IMR-90 (cell line): ENCODE results near the gene RPL23. TPM values are rescaled to one million over a fixed set of nuclear protein-coding genes. Genes with fewer than 3 reads are reported as not detected.

Experiments used
- ATAC-seq: fragments of 200-7000 bp; cut with Tn5 transposase; 2 replicates; pipeline ENCODE4 v1.9.1; 2020; ENCODE audit warnings: low read depth, mild to moderate bottlenecking, moderate library complexity
- BruUV-seq: library from RNA; stranded (reverse); fragments of 400-500 nt; replicated peaks from 2 replicates; lab custom pipeline; 2021; lab: Mats Ljungman, UMichigan
- CTCF ChIA-PET: fragments of 300-600 bp; formaldehyde crosslinking; extraction: SDS; loops from one replicate; lab custom pipeline; 2021; ENCODE audit warnings: antibody characterized with exemption; lab: Yijun Ruan, JAX
- POLR2A ChIA-PET: fragments of 300-600 bp; sonication (Branson Sonifier 250); formaldehyde crosslinking; loops from one replicate; lab custom pipeline; 2022; ENCODE audit warnings: antibody characterized with exemption; ENCODE audit not compliant: unreplicated experiment; lab: Charles Lee
- DNase-seq: peaks from one replicate; pipeline ENCODE4 v3.0.0; 2013
- H2AFZ ChIP-seq: replicated peaks from 2 replicates; pipeline ENCODE3; 2013; ENCODE audit warnings: low read length, mild to moderate bottlenecking; ENCODE audit not compliant: poor library complexity
- H2AK5ac ChIP-seq: 2 replicates; pipeline ENCODE4 v1.6.1; 2013; ENCODE audit warnings: low read depth, low read length, inconsistent platforms
- H2AK9ac ChIP-seq: replicated peaks from 2 replicates; pipeline ENCODE3; 2013; ENCODE audit warnings: mild to moderate bottlenecking, low read depth, low read length, moderate library complexity; ENCODE audit not compliant: poor library complexity
- H2BK120ac ChIP-seq: 2 replicates; pipeline ENCODE4 v1.6.1; 2013; ENCODE audit warnings: low read depth, low read length, inconsistent platforms
- H2BK15ac ChIP-seq: 3 replicates; pipeline ENCODE4 v1.6.1; 2013; ENCODE audit warnings: low read depth, low read length, inconsistent platforms
- H2BK20ac ChIP-seq: 2 replicates; pipeline ENCODE4 v1.6.1; 2013; ENCODE audit warnings: low read depth, mild to moderate bottlenecking, inconsistent platforms, low read length, moderate library complexity
- H2BK5ac ChIP-seq: 2 replicates; pipeline ENCODE4 v1.6.1; 2013; ENCODE audit warnings: mild to moderate bottlenecking, low read depth, low read length, inconsistent platforms; ENCODE audit not compliant: poor library complexity, severe bottlenecking
- H3K14ac ChIP-seq: replicated peaks from 2 replicates; pipeline ENCODE4 v1.6.1; 2013; ENCODE audit warnings: low read depth, low read length, inconsistent platforms
- H3K18ac ChIP-seq: 2 replicates; pipeline ENCODE4 v1.6.1; 2013; ENCODE audit warnings: low read depth, low read length, control low read depth
- H3K23ac ChIP-seq: 2 replicates; pipeline ENCODE4 v1.6.1; 2013; ENCODE audit warnings: low read depth, low read length, inconsistent platforms
- H3K27ac ChIP-seq: 2 replicates; pipeline ENCODE4 v1.5.1; 2013; ENCODE audit warnings: mild to moderate bottlenecking, control low read depth, low read length; ENCODE audit not compliant: insufficient read depth
- H3K27me3 ChIP-seq: 2 replicates; pipeline ENCODE4 v1.6.1; 2013; ENCODE audit warnings: low read length; ENCODE audit not compliant: control insufficient read depth, insufficient read depth
- H3K36me3 ChIP-seq: 2 replicates; pipeline ENCODE4 v1.6.1; 2013; ENCODE audit warnings: low read length, mixed read lengths; ENCODE audit not compliant: control insufficient read depth, insufficient read depth
- H3K4ac ChIP-seq: 2 replicates; pipeline ENCODE4 v1.6.1; 2013; ENCODE audit warnings: low read depth, low read length, inconsistent platforms
- H3K4me1 ChIP-seq: 2 replicates; pipeline ENCODE4 v1.6.1; 2013; ENCODE audit warnings: low read length, mixed read lengths; ENCODE audit not compliant: control insufficient read depth, insufficient read depth
- H3K4me2 ChIP-seq: 2 replicates; pipeline ENCODE4 v1.6.1; 2013; ENCODE audit warnings: low read depth, mild to moderate bottlenecking, control low read depth, low read length, moderate library complexity
- H3K4me3 ChIP-seq: 2 replicates; pipeline ENCODE4 v1.5.1; 2013; ENCODE audit warnings: low read depth, mild to moderate bottlenecking, control low read depth, low read length, moderate library complexity; ENCODE audit not compliant: insufficient read depth
- H3K56ac ChIP-seq: 2 replicates; pipeline ENCODE4 v1.6.1; 2013; ENCODE audit warnings: low read length, inconsistent platforms; ENCODE audit not compliant: insufficient read depth; ENCODE audit errors: extremely low read depth
- H3K79me1 ChIP-seq, 2 experiments: 2 replicates each; pipeline ENCODE4 v1.6.1; 2013; ENCODE audit warnings: low read length in 2 of 2, inconsistent platforms in 1 of 2, low read depth in 1 of 2
- H3K9ac ChIP-seq: 2 replicates; pipeline ENCODE4 v1.6.1; 2013; ENCODE audit warnings: low read depth, low read length, control low read depth
- H3K9me1 ChIP-seq: 2 replicates; pipeline ENCODE4 v1.6.1; 2013; ENCODE audit warnings: low read length, inconsistent platforms; ENCODE audit not compliant: insufficient read depth
- H3K9me3 ChIP-seq: 2 replicates; pipeline ENCODE4 v1.6.1; 2013; ENCODE audit warnings: low read length; ENCODE audit not compliant: control insufficient read depth, insufficient read depth
- H4K20me1 ChIP-seq: 2 replicates; pipeline ENCODE4 v1.6.1; 2013; ENCODE audit warnings: low read length, inconsistent platforms; ENCODE audit not compliant: insufficient read depth
- H4K5ac ChIP-seq: 2 replicates; pipeline ENCODE4 v1.6.1; 2013; ENCODE audit warnings: mild to moderate bottlenecking, low read depth, low read length, control low read depth
- H4K8ac ChIP-seq, 2 experiments: 2 replicates each; pipeline ENCODE4 v1.6.1; 2013; ENCODE audit warnings: low read depth in 2 of 2, low read length in 2 of 2, control low read depth in 1 of 2, inconsistent platforms in 1 of 2
- H4K91ac ChIP-seq: 2 replicates; pipeline ENCODE4 v1.6.1; 2013; ENCODE audit warnings: low read depth, low read length, inconsistent platforms; ENCODE audit not compliant: insufficient read depth
- BHLHE40 ChIP-seq: fragments of 150-350 bp; IDR thresholded peaks from 2 replicates; pipeline ENCODE4 v1.6.1; 2016; ENCODE audit warnings: mild to moderate bottlenecking, low read depth, low read length
- CEBPB ChIP-seq: IDR thresholded peaks from 2 replicates; pipeline ENCODE4 v1.6.1; 2012; ENCODE audit warnings: low read depth, low read length, improper control_type of control experiment
- CHD1 ChIP-seq: IDR thresholded peaks from 2 replicates; pipeline ENCODE4 v1.6.1; 2012; ENCODE audit warnings: low read depth, low read length, improper control_type of control experiment
- CTCF ChIP-seq: conservative IDR thresholded peaks from 2 replicates; pipeline ENCODE4 v1.5.1; 2012; ENCODE audit warnings: mild to moderate bottlenecking, low read depth, low read length, improper control_type of control experiment
- ELK1 ChIP-seq: fragments of 150-350 bp; IDR thresholded peaks from 2 replicates; pipeline ENCODE4 v1.6.1; 2016; ENCODE audit warnings: low read depth, mild to moderate bottlenecking, low read length, moderate library complexity, borderline replicate concordance
- FOS ChIP-seq: fragments of 150-350 bp; IDR thresholded peaks from 2 replicates; pipeline ENCODE4 v1.6.1; 2016; ENCODE audit warnings: low read depth, low read length
- MAZ ChIP-seq: IDR thresholded peaks from 2 replicates; pipeline ENCODE4 v1.6.1; 2012; ENCODE audit warnings: low read depth, mild to moderate bottlenecking, low read length, improper control_type of control experiment, moderate library complexity, borderline replicate concordance
- MXI1 ChIP-seq: IDR thresholded peaks from 2 replicates; pipeline ENCODE4 v1.6.1; 2012; ENCODE audit warnings: low read depth, mild to moderate bottlenecking, low read length, moderate library complexity, borderline replicate concordance
- NFE2L2 ChIP-seq: fragments of 150-350 bp; IDR thresholded peaks from 2 replicates; pipeline ENCODE4 v1.6.1; 2016; ENCODE audit warnings: low read depth, mild to moderate bottlenecking, low read length
- POLR2A ChIP-seq: IDR thresholded peaks from 2 replicates; pipeline ENCODE4 v1.6.1; 2012; ENCODE audit warnings: mild to moderate bottlenecking, low read depth, low read length
- RCOR1 ChIP-seq: IDR thresholded peaks from 2 replicates; pipeline ENCODE4 v1.6.1; 2012; ENCODE audit warnings: mild to moderate bottlenecking, low read length, improper control_type of control experiment; ENCODE audit not compliant: insufficient replicate concordance
- RFX5 ChIP-seq: IDR thresholded peaks from 2 replicates; pipeline ENCODE4 v1.8.0; 2012; ENCODE audit warnings: low read depth, mild to moderate bottlenecking, low read length, moderate library complexity
- SMC3 ChIP-seq: fragments of 150-350 bp; IDR thresholded peaks from 2 replicates; pipeline ENCODE4 v1.6.1; 2016; ENCODE audit warnings: low read depth, mild to moderate bottlenecking, antibody characterized with exemption, low read length, moderate library complexity
- USF2 ChIP-seq: fragments of 150-350 bp; IDR thresholded peaks from 2 replicates; pipeline ENCODE4 v1.6.1; 2017; ENCODE audit warnings: mild to moderate bottlenecking, antibody characterized with exemption, low read length, low read depth
- WGBS, 2 experiments: methylation state at CpG; one replicate each; pipeline versions ENCODE4 v1.1.5 to v1.1.7; 2013; ENCODE audit warnings: missing lambda C conversion rate in 2 of 2; ENCODE audit not compliant: insufficient read length in 1 of 2; ENCODE audit errors: extremely low coverage in 2 of 2; 5-methylcytosine and 5-hydroxymethylcytosine counted together
- dilution Hi-C: fragments of 300-500 bp; cut with HindIII; formaldehyde crosslinking; loops from one replicate; pipeline ENCODE4 v1.14.3; 2018; ENCODE audit warnings: low sequenced_read_pairs; ENCODE audit not compliant: unreplicated experiment
- in situ Hi-C: fragments of 300-500 bp; cut with MboI; formaldehyde crosslinking; loops from 3 replicates; pipeline ENCODE4 v1.14.3; 2019; ENCODE audit warnings: low sequenced_read_pairs, inconsistent platforms, mixed read lengths
- intact Hi-C: fragments of 100-400 bp; cut with micrococcal nuclease; formaldehyde crosslinking; loops from 2 replicates; pipeline ENCODE4 v1.10.0; 2022
- polyA plus RNA-seq, 3 experiments: library from polyadenylated mRNA; depleted of rRNA; stranded (reverse); fragments of >200 nt; gene quantifications; 2 replicates each; pipeline ENCODE4 v1.2.3, GENCODE V29; 2012; ENCODE audit warnings: low replicate concordance in 1 of 3
- total RNA-seq: library from RNA; depleted of rRNA; stranded (reverse); fragments of >200 nt; gene quantifications from 2 replicates; pipeline ENCODE4 v1.2.3, GENCODE V29; 2012

RPL23 gene
- total and polyA plus RNA-seq, 2 of the 4 experiments (the other 2 are of a cell fraction) = 1,170 to 2,308 TPM

GRCh38 chr17:38899421-38899820 lies 45.9 kb upstream of the RPL23 start:
- Histone ChIP-seq H4K20me1 (peaks cover 97% of the 10 kb centered on the region), H3K56ac (no peak overlapping the region), H3K9me3 (no peaks in the 10 kb centered on the region), H2BK5ac (no peak overlapping the region), H2AK9ac (no peak overlapping the region), H3K27ac (no peak overlapping the region), H3K9ac (no peak overlapping the region), H3K27me3 (no peaks in the 10 kb centered on the region), H4K91ac (no peak overlapping the region), H2BK15ac (no peak overlapping the region), H3K79me1 (peaks cover 45 to 87% of the 10 kb centered on the region in 2 experiments), H3K9me1 (peaks cover 24% of the 10 kb centered on the region), H3K36me3 (peaks cover 66% of the 10 kb centered on the region), H3K14ac (no peak overlapping the region), H4K5ac (no peak overlapping the region), H2BK120ac (no peak overlapping the region), H3K4me2 (no peak overlapping the region), H4K8ac (no peak overlapping the region), H3K4ac (no peak overlapping the region; the same call in 1 of the 2 replicates), H2AK5ac (no peak overlapping the region), H2AFZ (no peak overlapping the region), H2BK20ac (no peak overlapping the region), H3K23ac (no peak overlapping the region), H3K4me3 (no peak overlapping the region), H3K18ac (no peak overlapping the region), H3K4me1 (peaks cover 29% of the 10 kb centered on the region)
- BruUV-seq = no TSS peak
- no peak for TF ChIP-seq CTCF
- TF ChIP-seq RFX5 = no peak
- TF ChIP-seq BHLHE40 = no peak
- TF ChIP-seq RCOR1 = no peak
- TF ChIP-seq POLR2A = no peak
- no peak for TF ChIP-seq MXI1
- no peak for TF ChIP-seq CHD1
- no peak for TF ChIP-seq USF2
- no peak for TF ChIP-seq NFE2L2
- TF ChIP-seq CEBPB = no peak
- no peak for TF ChIP-seq SMC3
- no peak for TF ChIP-seq MAZ
- TF ChIP-seq FOS = no peak
- no peak for TF ChIP-seq ELK1
- no peak for ATAC-seq
- POLR2A ChIA-PET = no interaction called here
- in situ Hi-C loops = no loop called here
- intact Hi-C loops = no loop called here
- CTCF ChIA-PET = no interaction called here
- no CpG with 5 or more reads among the region's 5 CpGs for WGBS, 2 experiments
- DNase-seq = no peak
- dilution Hi-C loops = no loop called here
